ENCODE results near the gene ZNF419.

GRCh38 chr19:57511484-57511883 is 23.9 kb downstream of the ZNF419 start:
- TF ChIP-seq POU6F1 (CRISPR knock-in tag; IDR thresholded peaks at IDR 0.05; ENCODE audit: borderline replicate concordance, low read depth) (no peak), TOX (CRISPR knock-in tag; IDR thresholded peaks at IDR 0.05; ENCODE audit: borderline replicate concordance) (no peak), CREB5 (CRISPR knock-in tag; IDR thresholded peaks at IDR 0.05; ENCODE audit: low read depth) (no peak), GLIS3 (CRISPR knock-in tag; IDR thresholded peaks at IDR 0.05) (no peak), PPARA (CRISPR knock-in tag; IDR thresholded peaks at IDR 0.05; ENCODE audit: borderline replicate concordance) (no peak), TCF4 (CRISPR knock-in tag; IDR thresholded peaks at IDR 0.05; ENCODE audit: borderline replicate concordance) (no peak), ZFP30 (CRISPR knock-in tag; IDR thresholded peaks at IDR 0.05) (no peak), ZFP3 (CRISPR knock-in tag; IDR thresholded peaks at IDR 0.05) (no peak)
- TF ChIP-seq, protein P1, sequence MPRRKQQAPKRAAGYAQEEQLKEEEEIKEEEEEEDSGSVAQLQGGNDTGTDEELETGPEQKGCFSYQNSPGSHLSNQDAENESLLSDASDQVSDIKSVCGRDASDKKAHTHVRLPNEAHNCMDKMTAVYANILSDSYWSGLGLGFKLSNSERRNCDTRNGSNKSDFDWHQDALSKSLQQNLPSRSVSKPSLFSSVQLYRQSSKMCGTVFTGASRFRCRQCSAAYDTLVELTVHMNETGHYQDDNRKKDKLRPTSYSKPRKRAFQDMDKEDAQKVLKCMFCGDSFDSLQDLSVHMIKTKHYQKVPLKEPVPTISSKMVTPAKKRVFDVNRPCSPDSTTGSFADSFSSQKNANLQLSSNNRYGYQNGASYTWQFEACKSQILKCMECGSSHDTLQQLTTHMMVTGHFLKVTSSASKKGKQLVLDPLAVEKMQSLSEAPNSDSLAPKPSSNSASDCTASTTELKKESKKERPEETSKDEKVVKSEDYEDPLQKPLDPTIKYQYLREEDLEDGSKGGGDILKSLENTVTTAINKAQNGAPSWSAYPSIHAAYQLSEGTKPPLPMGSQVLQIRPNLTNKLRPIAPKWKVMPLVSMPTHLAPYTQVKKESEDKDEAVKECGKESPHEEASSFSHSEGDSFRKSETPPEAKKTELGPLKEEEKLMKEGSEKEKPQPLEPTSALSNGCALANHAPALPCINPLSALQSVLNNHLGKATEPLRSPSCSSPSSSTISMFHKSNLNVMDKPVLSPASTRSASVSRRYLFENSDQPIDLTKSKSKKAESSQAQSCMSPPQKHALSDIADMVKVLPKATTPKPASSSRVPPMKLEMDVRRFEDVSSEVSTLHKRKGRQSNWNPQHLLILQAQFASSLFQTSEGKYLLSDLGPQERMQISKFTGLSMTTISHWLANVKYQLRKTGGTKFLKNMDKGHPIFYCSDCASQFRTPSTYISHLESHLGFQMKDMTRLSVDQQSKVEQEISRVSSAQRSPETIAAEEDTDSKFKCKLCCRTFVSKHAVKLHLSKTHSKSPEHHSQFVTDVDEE (CRISPR knock-in tag; IDR thresholded peaks at IDR 0.05): no peak

Measured in SK-N-SH treated with all-trans-retinoic acid at 6 μM for 48 hours (cell line).